ENCODE results near the gene TARBP2.
"Not testable (repeated sequence)": the region's sequence is repeated elsewhere in the genome, so short reads cannot be mapped to it uniquely, and the experiment has no call there.

The TARBP2 gene

GRCh38 chr12:53516758-53517455 lies 15.8 kb downstream of the TARBP2 start:
- no peak for DNase-seq

DNA sequence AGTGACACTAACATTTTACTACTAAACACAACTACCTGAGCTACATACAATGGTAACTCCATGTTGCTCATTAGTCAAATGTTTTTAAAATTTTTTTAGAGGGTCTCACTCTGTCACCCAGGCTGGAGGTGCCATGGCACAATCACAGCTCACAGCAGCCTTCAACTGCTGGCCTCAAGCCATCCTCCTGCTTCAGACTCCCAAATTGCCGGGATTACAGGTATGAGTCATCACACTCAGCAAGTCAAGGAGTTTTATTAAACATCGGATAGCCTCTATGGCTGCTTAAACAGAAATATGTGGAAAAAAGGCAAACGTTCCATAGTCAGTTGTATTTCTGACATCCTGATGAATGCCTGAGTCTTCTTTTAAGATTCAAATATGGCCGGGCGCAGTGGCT lies 17.3 kb downstream of the TARBP2 start:
- no peak for DNase-seq

GRCh38 chr12:53523131-53523530 lies 22.0 kb downstream of the TARBP2 start:
- no peak for DNase-seq

DNA sequence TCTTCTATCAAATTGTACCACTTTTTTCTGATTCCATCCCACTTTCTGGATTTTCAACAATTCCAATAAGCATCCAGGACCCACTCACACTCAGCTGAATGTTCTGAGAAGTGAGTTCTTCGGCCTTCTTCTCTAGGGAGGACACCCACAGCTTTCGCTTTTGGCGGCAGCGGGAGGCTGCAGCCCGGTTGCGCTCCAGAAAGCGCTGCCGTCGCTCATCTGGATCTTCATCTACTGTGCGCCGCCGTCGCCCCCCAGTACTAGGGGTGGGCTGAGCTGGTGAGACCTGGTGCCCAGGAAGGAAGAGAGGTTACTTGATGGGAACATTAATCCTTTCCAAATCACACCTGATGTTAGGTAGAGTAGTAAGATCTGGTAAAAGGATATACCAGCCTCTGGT lies 23.4 kb downstream of the TARBP2 start:
- DNase-seq, result no peak

- DNase-seq, result no peak
Observed at GRCh38 chr12:53530061-53530460, 29.0 kb downstream of the TARBP2 start.

DNA sequence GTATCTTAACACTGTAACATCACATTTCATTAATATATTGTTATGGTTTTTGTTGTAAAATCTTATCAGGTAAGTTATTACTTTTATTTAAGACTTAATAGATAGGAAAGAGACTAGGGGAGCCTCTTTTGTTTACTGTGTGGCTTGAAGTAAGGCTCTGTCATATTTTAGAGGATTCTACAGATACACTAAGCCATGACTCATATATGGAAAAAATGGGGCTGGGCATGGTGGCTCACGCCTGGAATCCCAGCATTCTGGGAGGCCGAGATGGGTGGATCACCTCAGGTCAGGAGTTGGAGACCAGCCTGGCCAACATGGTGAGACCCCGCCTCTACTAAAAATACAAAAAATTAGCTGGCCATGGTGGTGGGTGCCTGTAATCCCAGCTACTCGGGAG lies 29.8 kb downstream of the TARBP2 start:
- no peak for DNase-seq

DNA sequence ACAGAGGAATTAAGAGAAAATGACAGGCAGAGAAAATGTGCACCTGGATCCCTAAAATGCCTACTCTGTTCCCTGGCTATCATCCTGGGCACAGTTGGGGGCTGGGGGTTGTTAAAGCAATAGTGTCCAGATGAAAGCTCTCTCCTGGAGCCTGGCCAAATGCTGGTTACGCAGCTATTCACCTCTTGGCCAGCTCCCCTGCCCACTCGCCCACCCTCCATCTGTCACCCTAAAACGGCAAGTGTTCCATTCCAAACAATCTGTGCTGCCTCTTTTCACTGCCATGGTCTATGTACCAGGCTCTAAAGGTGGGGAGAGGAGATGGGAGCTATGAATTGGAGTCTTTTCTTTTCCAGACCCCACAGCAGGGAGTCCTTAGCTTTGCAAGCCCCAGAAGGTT lies 30.9 kb downstream of the TARBP2 start:
- no peak for DNase-seq

- peak; percentile 29 for DNase-seq
Observed at GRCh38 chr12:53532524-53533445, 31.7 kb downstream of the TARBP2 start.

DNA sequence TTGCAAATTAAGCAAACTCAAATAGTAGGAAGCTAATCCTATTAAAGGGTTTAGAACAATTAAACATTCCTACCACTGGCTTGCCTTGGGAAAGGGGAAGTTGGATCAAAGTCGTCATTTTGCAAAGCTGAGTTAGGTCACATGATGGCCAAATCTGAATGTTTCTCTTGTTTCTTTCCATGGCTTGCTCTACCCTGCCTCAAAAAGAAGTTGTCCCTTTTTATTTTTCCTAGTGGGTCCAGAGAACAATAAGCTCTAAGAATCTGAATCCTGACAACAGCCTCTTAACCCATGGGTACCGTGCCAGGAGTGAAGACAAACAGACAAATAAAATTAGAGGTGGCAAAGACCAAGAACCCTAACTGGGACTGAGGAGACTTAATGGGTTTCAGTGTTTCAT lies 32.4 kb downstream of the TARBP2 start:
- peak; percentile 37 to 44 for DNase-seq

- DNase-seq, result no peak
Observed at GRCh38 chr12:53536962-53537361, 35.9 kb downstream of the TARBP2 start.

DNA sequence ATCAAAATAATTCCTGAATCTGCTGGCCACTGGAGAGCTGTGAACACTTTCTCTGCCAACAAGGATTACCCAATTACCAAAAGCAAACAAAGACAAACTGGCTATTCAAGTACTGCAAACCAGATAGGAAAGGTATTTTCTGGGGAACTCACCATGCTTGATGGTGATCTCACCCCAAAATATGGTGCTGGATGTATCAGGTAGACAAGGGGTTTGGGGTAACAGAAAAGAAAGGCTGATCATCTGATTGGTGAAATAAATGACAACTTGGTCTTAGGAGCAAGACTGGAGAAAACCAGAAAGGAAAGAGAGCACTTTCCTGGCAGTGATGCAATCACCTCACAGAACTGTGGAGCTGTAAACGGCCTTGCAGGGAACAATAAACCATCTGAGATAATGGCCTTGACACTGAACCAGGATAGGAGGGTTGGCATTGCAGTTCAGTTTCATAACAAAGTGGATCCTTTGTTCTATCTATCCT lies 37.2 kb downstream of the TARBP2 start:
- DNase-seq, result no peak

- no peak for DNase-seq
Observed at GRCh38 chr12:53539526-53539925, 38.4 kb downstream of the TARBP2 start.

- DNase-seq, result peak; percentile 49 to 52
Observed at GRCh38 chr12:53543539-53543938, 42.5 kb downstream of the TARBP2 start.

DNA sequence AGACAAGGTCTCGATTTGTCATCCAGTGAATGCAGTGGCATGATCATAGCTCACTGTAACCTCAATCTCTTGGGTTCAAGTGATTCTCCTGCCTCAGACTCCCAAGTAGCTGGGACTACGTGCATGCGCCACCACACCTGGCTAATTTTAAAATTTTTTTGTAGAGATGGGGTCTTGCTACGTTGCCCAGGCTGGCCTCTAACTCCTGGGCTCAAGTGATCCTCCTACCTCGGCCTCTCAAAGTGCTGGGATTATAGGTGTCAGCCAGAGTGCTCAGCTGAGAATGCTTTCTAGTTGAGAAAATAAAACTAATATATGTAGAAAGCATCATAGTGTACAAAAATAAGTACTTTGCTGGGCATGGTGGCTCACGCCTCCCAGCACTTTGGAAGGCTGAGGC lies 47.3 kb downstream of the TARBP2 start:
- not testable (repeated sequence) for DNase-seq

- not testable (repeated sequence) for DNase-seq
Observed at GRCh38 chr12:53550131-53550530, 49.0 kb downstream of the TARBP2 start.

DNA sequence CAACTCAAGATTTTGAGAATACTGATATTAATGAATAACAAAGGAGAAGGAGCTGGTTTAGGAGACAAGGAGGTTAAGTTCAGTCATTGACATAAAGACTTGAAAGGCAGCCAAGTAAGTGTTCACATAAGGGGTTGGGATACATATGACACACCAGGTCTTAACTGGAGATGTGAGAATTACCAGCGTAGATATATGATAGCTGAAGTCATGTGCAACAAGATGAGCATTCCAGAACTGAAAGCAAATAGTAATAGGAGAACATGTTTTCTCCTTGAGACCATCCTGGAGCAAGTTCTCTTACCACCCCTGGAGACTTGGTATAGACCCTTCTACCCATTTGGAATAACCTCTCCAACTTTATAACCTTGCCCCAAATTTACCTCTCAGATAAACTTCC lies 49.5 kb downstream of the TARBP2 start:
- DNase-seq, result no peak

DNA sequence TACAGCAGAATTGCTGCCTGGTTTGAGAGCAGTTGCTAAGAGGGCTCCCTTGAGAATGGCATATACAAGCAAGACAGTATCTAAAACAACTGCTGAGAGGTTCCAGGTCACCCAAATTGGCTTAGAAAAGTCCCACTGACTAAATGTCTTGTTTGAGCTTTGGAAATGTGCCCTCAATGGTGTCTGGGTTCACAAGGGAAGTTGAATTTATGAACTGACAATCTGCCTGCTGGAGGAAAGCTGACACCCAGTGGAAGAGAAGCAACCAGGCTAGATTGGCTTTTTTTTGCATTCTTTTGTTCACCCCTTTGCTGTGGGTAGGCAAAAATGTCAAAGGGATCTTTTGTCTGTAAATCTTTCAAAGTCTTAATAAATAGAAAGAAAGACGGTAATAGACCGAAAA lies 50.8 kb downstream of the TARBP2 start:
- no peak for DNase-seq

- DNase-seq, result no peak
Observed at GRCh38 chr12:53552361-53553327, 51.6 kb downstream of the TARBP2 start.

All from inflammatory macrophage treated with lipopolysaccharide for 1 hour (primary cell).